Measurements from ENCODE around the gene KBTBD12.
"Not testable (repeated sequence)": the region's sequence is repeated elsewhere in the genome, so short reads cannot be mapped to it uniquely, and the experiment has no call there.

The KBTBD12 gene

GRCh38 chr3:127905556-127905955 is 9.5 kb upstream of the KBTBD12 start:
- DNase-seq = no peak

- not testable (repeated sequence) for DNase-seq
These were observed 8.4 kb upstream of the KBTBD12 start for GRCh38 chr3:127906653-127907052.

GRCh38 chr3:127908202-127908601 is 6.8 kb upstream of the KBTBD12 start:
- DNase-seq = peak; percentile 60

GRCh38 chr3:127908951-127909350 is 6.1 kb upstream of the KBTBD12 start:
- DNase-seq = peak; percentile 45

GRCh38 chr3:127909646-127910045 is 5.4 kb upstream of the KBTBD12 start:
- no peak for DNase-seq

GRCh38 chr3:127911421-127911931 is 3.6 kb upstream of the KBTBD12 start:
- DNase-seq = no peak

- not testable (repeated sequence) for DNase-seq
These were observed 1.2 kb upstream of the KBTBD12 start for GRCh38 chr3:127913841-127914240.

GRCh38 chr3:127914584-127914983 is 448 bp upstream of the KBTBD12 start:
- no peak for DNase-seq

- no peak for DNase-seq
These were observed 983 bp downstream of the KBTBD12 start for GRCh38 chr3:127915937-127916493.

- no peak for DNase-seq
These were observed 5.7 kb downstream of the KBTBD12 start for GRCh38 chr3:127920738-127921137.

- DNase-seq = no peak
These were observed 8.6 kb downstream of the KBTBD12 start for GRCh38 chr3:127923611-127924010.

- DNase-seq = no peak
These were observed 10.4 kb downstream of the KBTBD12 start for GRCh38 chr3:127925384-127925783.

GRCh38 chr3:127927829-127928604 is 13.0 kb downstream of the KBTBD12 start:
- DNase-seq = no peak

GRCh38 chr3:127929818-127930413 is 14.9 kb downstream of the KBTBD12 start:
- no peak for DNase-seq

- no peak for DNase-seq
These were observed 18.4 kb downstream of the KBTBD12 start for GRCh38 chr3:127933396-127933795.

- DNase-seq = no peak
These were observed 23.8 kb downstream of the KBTBD12 start for GRCh38 chr3:127938800-127939199.

- no peak for DNase-seq
These were observed 25.1 kb downstream of the KBTBD12 start for GRCh38 chr3:127940116-127940515.

GRCh38 chr3:127942613-127943012 is 27.6 kb downstream of the KBTBD12 start:
- DNase-seq = no peak

- no peak for DNase-seq
These were observed 33.2 kb downstream of the KBTBD12 start for GRCh38 chr3:127948211-127948610.

- DNase-seq = no peak
These were observed 34.5 kb downstream of the KBTBD12 start for GRCh38 chr3:127949446-127950055.

GRCh38 chr3:127951276-127951675 is 36.2 kb downstream of the KBTBD12 start:
- no peak for DNase-seq

GRCh38 chr3:127953091-127954035 is 38.3 kb downstream of the KBTBD12 start:
- peak; percentile 8 for DNase-seq

Measured in suppressor macrophage treated with lipopolysaccharide for 4 hours (primary cell).